A549 treated with AZD2906 at 1 μM for 4 hours (cell line): ENCODE data around the gene C11orf54. TPM values are rescaled to one million over a fixed set of nuclear protein-coding genes. Genes with fewer than 3 reads are reported as not detected.

Source experiments
- total RNA-seq: library from RNA; stranded (reverse); fragments of 200-300 nt; extraction: Qiagen RNA extraction; gene quantifications from 5 replicates; pipeline ENCODE4 v1.2.3, GENCODE V29; 2022

C11orf54 gene
- total RNA-seq = 11.8 to 17.1 TPM (median 13.8 TPM) in 5 replicates

GRCh38 chr11:93741094-93741881, at the start of gene C11orf54, which contains the start of gene TAF1D:
Gene C11orf54 (plus strand): TSS chr11:93741672. CDS start chr11:93747394, 5,722 bp downstream.
Gene TAF1D (minus strand): TSS chr11:93741495. CDS start chr11:93739304, 2,191 bp downstream.

GRCh38 chr11:93784145-93784934, 42.9 kb downstream of the C11orf54 start, which contains the start of gene MED17:
Gene MED17 (plus strand): TSS chr11:93784282. CDS start chr11:93784514, 232 bp downstream.

Other genes with a start within 250 kb of the C11orf54 start
- 17.0 to 26.1 TPM (median 20.4 TPM) in 5 replicates for gene SMCO4, start 198.3 kb upstream of the C11orf54 start, total RNA-seq
- gene CEP295, start 80.0 kb upstream of the C11orf54 start, total RNA-seq = 5.5 to 6.9 TPM (median 5.7 TPM) in 5 replicates
- gene TAF1D, start 177 bp upstream of the C11orf54 start, total RNA-seq = 79.1 to 97.2 TPM (median 90.8 TPM) in 5 replicates
- gene MED17, start 42.6 kb downstream of the C11orf54 start, total RNA-seq = 20.7 to 23.6 TPM (median 21.6 TPM) in 5 replicates
- 0.02 TPM in 2 of 5 replicates, not detected in the others for gene VSTM5, start 108.9 kb downstream of the C11orf54 start, total RNA-seq